ENCODE data around the gene USP6NL. TPM values are rescaled to one million over a fixed set of nuclear protein-coding genes. Genes with fewer than 3 reads are reported as not detected.
A peak's percentile ranks its signal among the peaks of the same experiment; 100 is the strongest.
"Not testable (repeated sequence)": the region's sequence is repeated elsewhere in the genome, so short reads cannot be mapped to it uniquely, and the experiment has no call there.

USP6NL gene
- total RNA-seq, 2 donors from 2014 or later, result 18.3 to 20.1 TPM

GRCh38 chr10:11506247-11506789 lies 105.1 kb downstream of the USP6NL start:
- ATAC-seq (no peak), DNase-seq (no peak)
- intact Hi-C loops (cut with DNase I, micrococcal nuclease), result no loop called here

- no peak for ATAC-seq
Observed at GRCh38 chr10:11505639-11506038, 105.8 kb downstream of the USP6NL start.

GRCh38 chr10:11504566-11505285 lies 106.7 kb downstream of the USP6NL start:
- intact Hi-C loops (cut with DNase I, micrococcal nuclease), result no loop called here
- DNase-seq (no peak), ATAC-seq (no peak)

More at GRCh38 chr10:11505639-11506038, 105.8 kb downstream of the USP6NL start:
- DNase-seq, result no peak
- intact Hi-C loops (cut with DNase I, micrococcal nuclease), result no loop called here

- DNase-seq, result no peak
- intact Hi-C loops (cut with DNase I, micrococcal nuclease), result no loop called here
- no peak for ATAC-seq
Observed at GRCh38 chr10:11501600-11501999, 109.8 kb downstream of the USP6NL start.

- DNase-seq, result no peak
- intact Hi-C loops (cut with DNase I, micrococcal nuclease), result no loop called here
- peak; percentile 45 for ATAC-seq
Observed at GRCh38 chr10:11499425-11500071, 111.9 kb downstream of the USP6NL start.

- DNase-seq (no peak), ATAC-seq (no peak)
- intact Hi-C loops (cut with DNase I, micrococcal nuclease), result no loop called here
Observed at GRCh38 chr10:11498399-11498798, 113.1 kb downstream of the USP6NL start.

GRCh38 chr10:11494923-11495322 lies 116.5 kb downstream of the USP6NL start:
- ATAC-seq; intact Hi-C loops (cut with DNase I, micrococcal nuclease): not testable (repeated sequence)
- peak in 1 of 2 donors; percentile 16 for DNase-seq

GRCh38 chr10:11493646-11494045 lies 117.8 kb downstream of the USP6NL start:
- intact Hi-C loops (cut with DNase I, micrococcal nuclease), result no loop called here

GRCh38 chr10:11491087-11491486 lies 120.4 kb downstream of the USP6NL start:
- DNase-seq, result no peak
- intact Hi-C loops (cut with DNase I, micrococcal nuclease), result no loop called here
- ATAC-seq, result no peak

More at GRCh38 chr10:11493646-11494045, 117.8 kb downstream of the USP6NL start:
- ATAC-seq (no peak), DNase-seq (no peak)

GRCh38 chr10:11489591-11489990 lies 121.9 kb downstream of the USP6NL start:
- no peak for ATAC-seq
- intact Hi-C loops (cut with DNase I, micrococcal nuclease), result no loop called here

GRCh38 chr10:11488126-11488525 lies 123.3 kb downstream of the USP6NL start:
- intact Hi-C loops (cut with DNase I, micrococcal nuclease), result no loop called here
- no peak for ATAC-seq

More at GRCh38 chr10:11489591-11489990, 121.9 kb downstream of the USP6NL start:
- no peak for DNase-seq

GRCh38 chr10:11483201-11484148 lies 128.0 kb downstream of the USP6NL start:
- no peak for DNase-seq
- no peak for ATAC-seq
- intact Hi-C loops (cut with DNase I, micrococcal nuclease), result no loop called here

More at GRCh38 chr10:11488126-11488525, 123.3 kb downstream of the USP6NL start:
- no peak for DNase-seq

- ATAC-seq (no peak), DNase-seq (no peak)
- intact Hi-C loops (cut with DNase I, micrococcal nuclease), result no loop called here
Observed at GRCh38 chr10:11482306-11482705, 129.1 kb downstream of the USP6NL start.

GRCh38 chr10:11480687-11481086 lies 130.8 kb downstream of the USP6NL start:
- intact Hi-C loops (cut with DNase I, micrococcal nuclease), result no loop called here
- DNase-seq (no peak), ATAC-seq (no peak)

- DNase-seq (no peak), ATAC-seq (no peak)
- intact Hi-C loops (cut with DNase I, micrococcal nuclease), result no loop called here
Observed at GRCh38 chr10:11479300-11479699, 132.2 kb downstream of the USP6NL start.

GRCh38 chr10:11478807-11479206 lies 132.6 kb downstream of the USP6NL start:
- intact Hi-C loops (cut with DNase I, micrococcal nuclease), result no loop called here
- DNase-seq (no peak), ATAC-seq (no peak)

GRCh38 chr10:11475831-11476434 lies 135.5 kb downstream of the USP6NL start:
- DNase-seq (no peak), ATAC-seq (no peak)
- intact Hi-C loops (cut with DNase I, micrococcal nuclease), result no loop called here

- intact Hi-C loops (cut with DNase I, micrococcal nuclease), result no loop called here
- DNase-seq (no peak), ATAC-seq (no peak)
Observed at GRCh38 chr10:11473128-11473760, 138.2 kb downstream of the USP6NL start.

All from left colon (tissue), 2 donors.